ENCODE results near the gene BMP6. TPM values are rescaled to one million over a fixed set of nuclear protein-coding genes. Genes with fewer than 3 reads are reported as not detected.

The BMP6 gene
- total and polyA plus RNA-seq, 2 donors (not counting 3 experiments of a cell fraction or from before 2014, with no cell fraction given) = 221 to 276 TPM

DNA sequence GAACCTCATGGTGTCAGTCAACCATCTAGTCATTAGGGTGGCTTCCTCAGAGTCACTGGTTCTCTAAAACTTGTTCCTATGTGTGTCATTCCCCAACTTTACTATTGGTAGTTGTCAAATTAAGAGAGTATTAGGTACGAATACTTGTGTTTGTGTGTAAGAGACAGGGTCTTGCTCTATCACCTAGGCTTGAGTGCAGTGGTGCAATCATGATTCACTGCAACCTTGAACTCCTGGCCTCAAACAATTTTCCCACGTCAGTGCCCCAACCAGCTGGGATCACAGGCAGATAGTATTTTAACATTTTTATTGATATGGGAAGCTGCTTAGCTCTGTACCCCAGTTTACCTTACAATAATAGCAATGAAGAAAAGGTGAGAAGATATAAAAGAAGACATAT, 50.6 kb downstream of the BMP6 start:
- CTCF ChIA-PET = interaction anchor here (1.5 kb wide), 1 partner anchor 9 kb away, joined by 5 read pairs; no protein-coding TSS in a partner anchor
- BruUV-seq (replicated peaks) = no TSS peak
- Histone ChIP-seq H3K4me3 (replicated peaks in 1 of 3; ENCODE audit: insufficient read depth in 1 of 3, low read depth in 1 of 3, low read length in 3 of 3) (no peak overlapping the region), H3K9me3 (replicated peaks; ENCODE audit: control insufficient read depth, insufficient read depth, low read length) (no peaks in the 10 kb centered on the region), H2AFZ (ENCODE audit: low read depth, low read length) (no peak overlapping the region), H3K4me1 (ENCODE audit: control insufficient read depth, extremely low read depth, insufficient read depth, low read length) (peaks cover 26% of the 10 kb centered on the region), H3K9ac (replicated peaks; ENCODE audit: extremely low read depth, insufficient read depth, low read length) (no peak overlapping the region), H3K9me1 (replicated peaks; ENCODE audit: control insufficient read depth, extremely low read depth, insufficient read depth, low read length) (no peaks in the 10 kb centered on the region), H3K27ac (ENCODE audit: insufficient read depth, low read depth, low read length) (no peak overlapping the region), H4K20me1 (replicated peaks; ENCODE audit: control insufficient read depth, extremely low read depth, insufficient read depth, low read length) (peaks cover 26% of the 10 kb centered on the region), H3K27me3 (ENCODE audit: control insufficient read depth in 2 of 2, insufficient read depth in 2 of 2, low read length in 2 of 2) (no peaks in the 10 kb centered on the region), H3K36me3 (ENCODE audit: control insufficient read depth in 2 of 2, extremely low read depth in 1 of 2, insufficient read depth in 2 of 2, low read length in 2 of 2) (peaks cover 12 to 29% of the 10 kb centered on the region in 2 experiments), H3K4me2 (ENCODE audit: insufficient read depth, low read length) (no peak overlapping the region), H3K79me2 (ENCODE audit: control insufficient read depth, insufficient read depth, low read length) (peaks cover 100% of the 10 kb centered on the region)
- POLR2A ChIA-PET = no interaction called here
- dilution Hi-C loops (cut with MboI; ENCODE audit: extremely low pct_ligation_motif_present, low sequenced_read_pairs) = no loop called here
- DNase-seq (ENCODE audit: low read depth, low spot score) = no peak
- TF ChIP-seq FOS (IDR thresholded peaks at IDR 0.05; ENCODE audit: borderline replicate concordance, insufficient read depth, low read length) = no peak
- no peak for TF ChIP-seq MYC (IDR thresholded peaks at IDR 0.05; ENCODE audit: low read depth, low read length)
- TF ChIP-seq, protein P1, sequence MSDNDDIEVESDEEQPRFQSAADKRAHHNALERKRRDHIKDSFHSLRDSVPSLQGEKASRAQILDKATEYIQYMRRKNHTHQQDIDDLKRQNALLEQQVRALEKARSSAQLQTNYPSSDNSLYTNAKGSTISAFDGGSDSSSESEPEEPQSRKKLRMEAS (IDR thresholded peaks at IDR 0.05; ENCODE audit: insufficient read depth, insufficient read length) = no peak
- TF ChIP-seq POLR2AphosphoS5 (IDR thresholded peaks at IDR 0.05; ENCODE audit: insufficient read depth, low read depth, low read length) = no peak
- no peak for TF ChIP-seq JUN (IDR thresholded peaks at IDR 0.05; ENCODE audit: borderline replicate concordance, insufficient read depth, insufficient read length, low read depth)
- no peak for TF ChIP-seq POLR2A (IDR thresholded peaks at IDR 0.05; ENCODE audit: low read depth, low read length)
- FAIRE-seq = no peak
- intact Hi-C loops (cut with micrococcal nuclease) = no loop called here

DNA sequence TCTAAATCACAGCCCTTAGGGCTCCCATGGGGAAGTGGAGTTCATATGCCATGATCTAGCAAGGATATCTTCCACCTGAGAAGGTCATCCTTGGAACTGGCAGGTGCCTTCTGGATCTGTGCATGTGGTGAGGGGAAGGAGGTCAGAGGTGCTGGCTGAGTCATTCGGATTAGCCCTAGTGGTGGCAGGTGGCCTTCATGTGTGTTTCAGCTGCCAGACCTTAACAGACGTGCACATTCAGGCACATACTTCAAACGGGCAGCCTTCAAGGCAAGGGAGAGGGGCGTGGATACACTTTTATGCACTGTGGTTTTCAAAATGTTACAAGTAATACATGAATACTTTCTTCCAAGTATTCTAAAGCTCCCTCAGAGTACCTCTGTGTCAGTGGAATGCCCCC, 51.2 kb downstream of the BMP6 start:
- H3K9ac ChIP-seq (replicated peaks; ENCODE audit: extremely low read depth, insufficient read depth, low read length) = no peak overlapping the region
- H3K27ac ChIP-seq (ENCODE audit: insufficient read depth, low read depth, low read length) = no peak overlapping the region
- H4K20me1 ChIP-seq (replicated peaks; ENCODE audit: control insufficient read depth, extremely low read depth, insufficient read depth, low read length) = peaks cover 28% of the 10 kb centered on the region
- no peak for FAIRE-seq
- intact Hi-C loops (cut with micrococcal nuclease) = no loop called here
- TF ChIP-seq JUN (IDR thresholded peaks at IDR 0.05; ENCODE audit: borderline replicate concordance, insufficient read depth, insufficient read length, low read depth) (no peak), POLR2AphosphoS5 (IDR thresholded peaks at IDR 0.05; ENCODE audit: insufficient read depth, low read depth, low read length) (no peak), GATA2 (IDR thresholded peaks at IDR 0.05; ENCODE audit: insufficient read depth, insufficient read length, low read depth, low read length) (no peak), POLR2A (IDR thresholded peaks at IDR 0.05; ENCODE audit: low read depth, low read length) (no peak), EZH2 (IDR thresholded peaks at IDR 0.05; ENCODE audit: borderline replicate concordance, low read depth, low read length, severe bottlenecking) (no peak), MYC (IDR thresholded peaks at IDR 0.05; ENCODE audit: low read depth, low read length) (no peak), FOS (IDR thresholded peaks at IDR 0.05; ENCODE audit: borderline replicate concordance, insufficient read depth, low read length) (no peak)
- TF ChIP-seq, protein P1 (IDR thresholded peaks at IDR 0.05; ENCODE audit: insufficient read depth, insufficient read length) = no peak
- TF ChIP-seq, protein P2, sequence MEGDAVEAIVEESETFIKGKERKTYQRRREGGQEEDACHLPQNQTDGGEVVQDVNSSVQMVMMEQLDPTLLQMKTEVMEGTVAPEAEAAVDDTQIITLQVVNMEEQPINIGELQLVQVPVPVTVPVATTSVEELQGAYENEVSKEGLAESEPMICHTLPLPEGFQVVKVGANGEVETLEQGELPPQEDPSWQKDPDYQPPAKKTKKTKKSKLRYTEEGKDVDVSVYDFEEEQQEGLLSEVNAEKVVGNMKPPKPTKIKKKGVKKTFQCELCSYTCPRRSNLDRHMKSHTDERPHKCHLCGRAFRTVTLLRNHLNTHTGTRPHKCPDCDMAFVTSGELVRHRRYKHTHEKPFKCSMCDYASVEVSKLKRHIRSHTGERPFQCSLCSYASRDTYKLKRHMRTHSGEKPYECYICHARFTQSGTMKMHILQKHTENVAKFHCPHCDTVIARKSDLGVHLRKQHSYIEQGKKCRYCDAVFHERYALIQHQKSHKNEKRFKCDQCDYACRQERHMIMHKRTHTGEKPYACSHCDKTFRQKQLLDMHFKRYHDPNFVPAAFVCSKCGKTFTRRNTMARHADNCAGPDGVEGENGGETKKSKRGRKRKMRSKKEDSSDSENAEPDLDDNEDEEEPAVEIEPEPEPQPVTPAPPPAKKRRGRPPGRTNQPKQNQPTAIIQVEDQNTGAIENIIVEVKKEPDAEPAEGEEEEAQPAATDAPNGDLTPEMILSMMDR (IDR thresholded peaks at IDR 0.05; ENCODE audit: extremely low read depth in 1 of 2, insufficient read depth in 1 of 2, low read depth in 1 of 2, low read length in 2 of 2) = no peak
- no peak overlapping the region for H3K4me3 ChIP-seq (replicated peaks in 1 of 3; ENCODE audit: insufficient read depth in 1 of 3, low read depth in 1 of 3, low read length in 3 of 3)
- DNase-seq (ENCODE audit: low read depth, low spot score) = no peak
- ChIA-PET POLR2A (no interaction called here), CTCF (interaction anchor here (1.5 kb wide), 1 partner anchor 10 kb away, joined by 5 read pairs; no protein-coding TSS in a partner anchor)
- H3K79me2 ChIP-seq (ENCODE audit: control insufficient read depth, insufficient read depth, low read length) = peaks cover 100% of the 10 kb centered on the region
- peaks cover 13 to 28% of the 10 kb centered on the region in 2 experiments for H3K36me3 ChIP-seq (ENCODE audit: control insufficient read depth in 2 of 2, extremely low read depth in 1 of 2, insufficient read depth in 2 of 2, low read length in 2 of 2)
- no peak overlapping the region for H2AFZ ChIP-seq (ENCODE audit: low read depth, low read length)
- H3K9me3 ChIP-seq (replicated peaks; ENCODE audit: control insufficient read depth, insufficient read depth, low read length) = no peaks in the 10 kb centered on the region
- dilution Hi-C loops (cut with MboI; ENCODE audit: extremely low pct_ligation_motif_present, low sequenced_read_pairs) = no loop called here
- no peak overlapping the region for H3K4me2 ChIP-seq (ENCODE audit: insufficient read depth, low read length)
- H3K27me3 ChIP-seq (ENCODE audit: control insufficient read depth in 2 of 2, insufficient read depth in 2 of 2, low read length in 2 of 2) = no peaks in the 10 kb centered on the region
- H3K9me1 ChIP-seq (replicated peaks; ENCODE audit: control insufficient read depth, extremely low read depth, insufficient read depth, low read length) = no peaks in the 10 kb centered on the region
- H3K4me1 ChIP-seq (ENCODE audit: control insufficient read depth, extremely low read depth, insufficient read depth, low read length) = peaks cover 28% of the 10 kb centered on the region
- no TSS peak for BruUV-seq (replicated peaks)

Data from endothelial cell of umbilical vein (primary cell).